Sigmoid colon (tissue), 7 donors: Measurements from ENCODE around the gene TMEM156. TPM values are rescaled to one million over a fixed set of nuclear protein-coding genes. Genes with fewer than 3 reads are reported as not detected.
A peak's percentile ranks its signal among the peaks of the same experiment; 100 is the strongest.

ENCODE experiments used
- DNase-seq: peaks from one replicate; pipeline ENCODE4 v3.0.0-alpha.2; 2019
- H3K27ac ChIP-seq, 4 donors: fragments of 200-600 bp; sonication (generic); one replicate each; pipeline ENCODE4 v1.5.1; 2016 to 2019; ENCODE audit warnings: mild to moderate bottlenecking in 1 of 4
- H3K27me3 ChIP-seq, 3 donors: fragments of 200-600 bp; sonication (generic); one replicate each; pipeline ENCODE4 v1.5.1; 2019; ENCODE audit warnings: mild to moderate bottlenecking in 1 of 3
- H3K36me3 ChIP-seq, 4 donors: fragments of 200-600 bp; sonication (generic); one replicate each; pipeline ENCODE4 v1.5.1; 2016 to 2019
- H3K4me1 ChIP-seq, 4 donors: fragments of 200-600 bp; sonication (generic); one replicate each; pipeline ENCODE4 v1.5.1; 2017 to 2019
- H3K4me3 ChIP-seq, 4 donors: fragments of 200-600 bp; sonication (generic); one replicate each; pipeline ENCODE4 v1.5.1; 2017 to 2019; ENCODE audit warnings: mild to moderate bottlenecking in 2 of 4, moderate library complexity in 1 of 4
- H3K9me3 ChIP-seq, 4 donors: fragments of 200-600 bp in 3 of 4; sonication (generic) in 3 of 4; one replicate each; pipeline versions ENCODE4 v1.5.1 to v1.6.1; 2013 to 2019
- EP300 ChIP-seq, 4 donors: sonication (generic); formaldehyde crosslinking; IDR thresholded peaks; one replicate each; pipeline ENCODE4 v1.6.1; 2017; ENCODE audit warnings: antibody characterized with exemption in 4 of 4
- POLR2A ChIP-seq, 2 donors: fragments of 450-650 bp; IDR thresholded peaks; one replicate each; pipeline ENCODE4 v1.6.1; 2016; ENCODE audit warnings: antibody characterized with exemption in 2 of 2, mild to moderate bottlenecking in 2 of 2, moderate library complexity in 2 of 2
- POLR2AphosphoS5 ChIP-seq, 4 donors: sonication (generic); formaldehyde crosslinking; IDR thresholded peaks; one replicate each; pipeline ENCODE4 v1.6.1; 2017; ENCODE audit warnings: antibody characterized with exemption in 4 of 4
- WGBS, 2 donors: extraction: QIAGEN DNeasy Blood & Tissue Kit; methylation state at CpG; one replicate each; pipeline ENCODE4 v1.1.7; 2013; 5-methylcytosine and 5-hydroxymethylcytosine counted together
- intact Hi-C: fragments of 100-400 bp; cut with DNase I; formaldehyde crosslinking; loops from one replicate; pipeline ENCODE4 v1.15.1; 2023
- polyA plus RNA-seq, 3 donors: library from polyadenylated mRNA; stranded (reverse); fragments of 200-250 nt; gene quantifications; one replicate each; pipeline ENCODE4 v1.2.3, GENCODE V29; 2013
- total RNA-seq, 4 donors: library from RNA; depleted of rRNA; stranded (reverse); fragments of >200 nt; gene quantifications; one replicate each; pipeline ENCODE4 v1.1.0, GENCODE V29; 2016
- TF ChIP-seq, protein P1 (sequence below), 4 experiments: fragments of 450-650 bp in 3 of 4; fragments of 200-600 bp in 1 of 4; IDR thresholded peaks; one replicate each; pipeline ENCODE4 v1.5.1; 2016 to 2019; ENCODE audit warnings: antibody characterized with exemption in 4 of 4, mild to moderate bottlenecking in 3 of 4, moderate library complexity in 2 of 4
- donor health status: healthy with polysubstance abuse.
- donor health status: Bipolar disorder and iron deficiency.
- donor health status: healthy.

Gene TMEM156
- total and polyA plus RNA-seq, 7 donors: 0.66 to 9.1 (median 6.5) TPM; not detected in 4

DNA sequence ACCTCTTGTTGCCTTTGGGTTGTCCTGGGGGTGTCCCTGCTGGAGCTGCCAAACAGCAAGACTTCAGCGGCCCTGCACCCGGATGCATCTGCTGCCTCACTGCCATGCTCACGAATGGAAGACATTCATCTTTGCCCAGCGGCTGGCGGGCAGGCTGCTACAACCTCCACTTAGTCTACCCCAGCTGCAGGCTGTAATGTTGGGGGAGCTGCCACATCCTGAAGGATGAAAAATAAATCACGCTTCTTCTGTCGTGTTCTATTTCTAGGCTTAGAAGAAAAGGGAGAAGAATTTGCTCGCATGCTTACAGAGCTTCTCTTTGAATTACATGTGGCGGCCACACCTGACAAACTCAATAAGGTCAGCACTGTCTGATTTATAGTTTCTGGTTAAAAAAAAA is 103.2 kb downstream of the TMEM156 start:
- peaks cover 0 to 73% (median 59%) of the 10 kb centered on the region in 4 donors for H3K4me1 ChIP-seq
- 90 to 96% methylated on average over 9 of the region's 9 CpGs for WGBS, 2 donors
- H3K27me3 ChIP-seq: no peaks in the 10 kb centered on the region
- no peak overlapping the region for H3K4me3 ChIP-seq
- H3K9me3 ChIP-seq: no peaks in the 10 kb centered on the region
- no peak for DNase-seq
- TF ChIP-seq, protein P1, sequence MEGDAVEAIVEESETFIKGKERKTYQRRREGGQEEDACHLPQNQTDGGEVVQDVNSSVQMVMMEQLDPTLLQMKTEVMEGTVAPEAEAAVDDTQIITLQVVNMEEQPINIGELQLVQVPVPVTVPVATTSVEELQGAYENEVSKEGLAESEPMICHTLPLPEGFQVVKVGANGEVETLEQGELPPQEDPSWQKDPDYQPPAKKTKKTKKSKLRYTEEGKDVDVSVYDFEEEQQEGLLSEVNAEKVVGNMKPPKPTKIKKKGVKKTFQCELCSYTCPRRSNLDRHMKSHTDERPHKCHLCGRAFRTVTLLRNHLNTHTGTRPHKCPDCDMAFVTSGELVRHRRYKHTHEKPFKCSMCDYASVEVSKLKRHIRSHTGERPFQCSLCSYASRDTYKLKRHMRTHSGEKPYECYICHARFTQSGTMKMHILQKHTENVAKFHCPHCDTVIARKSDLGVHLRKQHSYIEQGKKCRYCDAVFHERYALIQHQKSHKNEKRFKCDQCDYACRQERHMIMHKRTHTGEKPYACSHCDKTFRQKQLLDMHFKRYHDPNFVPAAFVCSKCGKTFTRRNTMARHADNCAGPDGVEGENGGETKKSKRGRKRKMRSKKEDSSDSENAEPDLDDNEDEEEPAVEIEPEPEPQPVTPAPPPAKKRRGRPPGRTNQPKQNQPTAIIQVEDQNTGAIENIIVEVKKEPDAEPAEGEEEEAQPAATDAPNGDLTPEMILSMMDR (IDR thresholded peaks at IDR 0.05): no peak
- TF ChIP-seq POLR2A (IDR thresholded peaks at IDR 0.05) (no peak), POLR2AphosphoS5 (IDR thresholded peaks at IDR 0.05) (peak in 1 of 4 donors; percentile 37)
- H3K27ac ChIP-seq: peak overlapping the region in 3 of 4 donors; percentile 73 to 89 (median 88)
- intact Hi-C loops: no loop called here
- peaks cover 11 to 49% (median 22%) of the 10 kb centered on the region in 4 donors for H3K36me3 ChIP-seq

DNA sequence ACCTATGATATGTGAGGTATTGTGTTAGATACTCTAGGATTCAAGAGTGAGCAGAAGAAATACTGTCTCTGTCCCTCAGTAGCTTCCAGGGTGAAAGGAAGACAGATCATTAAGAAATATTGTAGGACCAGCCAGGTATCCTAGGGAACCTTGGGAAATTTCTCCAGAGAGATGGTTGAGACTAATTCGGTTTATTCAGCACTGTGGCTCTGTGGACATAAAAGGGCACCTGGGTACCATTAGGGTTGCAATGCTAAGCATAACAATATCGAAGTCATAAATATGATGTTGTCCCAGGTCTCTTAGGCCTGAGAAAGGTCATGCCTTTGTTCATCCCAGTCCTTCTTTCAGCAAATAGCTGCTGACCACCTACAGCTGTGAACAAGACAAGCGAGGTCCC is 103.6 kb downstream of the TMEM156 start:
- H3K4me1 ChIP-seq: peaks cover 0 to 77% (median 62%) of the 10 kb centered on the region in 4 donors
- no peaks in the 10 kb centered on the region for H3K27me3 ChIP-seq
- WGBS, 2 donors: 93 to 97% methylated on average over 3 of the region's 3 CpGs
- peak overlapping the region in 3 of 4 donors; percentile 73 to 89 (median 88) for H3K27ac ChIP-seq
- TF ChIP-seq, protein P1 (IDR thresholded peaks at IDR 0.05): no peak
- TF ChIP-seq EP300 (IDR thresholded peaks at IDR 0.05): no peak
- TF ChIP-seq POLR2AphosphoS5 (IDR thresholded peaks at IDR 0.05): no peak
- no peak for TF ChIP-seq POLR2A (IDR thresholded peaks at IDR 0.05)
- intact Hi-C loops: no loop called here
- H3K4me3 ChIP-seq: no peak overlapping the region
- no peak for DNase-seq
- H3K9me3 ChIP-seq: no peaks in the 10 kb centered on the region
- H3K36me3 ChIP-seq: peaks cover 11 to 45% (median 22%) of the 10 kb centered on the region in 4 donors

DNA sequence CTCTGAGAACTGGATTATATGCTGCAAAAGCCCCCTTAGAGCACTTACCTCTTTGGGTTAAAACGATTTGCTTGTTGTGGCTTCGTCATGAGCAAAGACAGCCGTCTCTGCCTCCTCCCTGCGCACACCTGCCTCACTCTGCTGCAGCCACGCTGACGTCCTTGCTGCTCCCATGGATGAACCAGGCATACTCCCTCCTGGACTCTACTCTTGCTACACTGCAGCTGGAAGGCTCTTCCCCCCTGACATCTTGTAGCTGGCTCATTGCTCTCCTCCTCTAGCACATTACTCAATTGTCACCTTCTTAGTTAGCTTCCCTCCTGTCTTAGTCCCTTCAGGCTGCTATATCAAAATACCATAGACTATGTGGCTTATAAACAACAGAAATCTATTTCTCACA is 105.3 kb downstream of the TMEM156 start:
- TF ChIP-seq, protein P1 (IDR thresholded peaks at IDR 0.05): no peak
- TF ChIP-seq POLR2AphosphoS5 (IDR thresholded peaks at IDR 0.05) (peak in 1 of 4 donors; percentile 8), POLR2A (IDR thresholded peaks at IDR 0.05) (no peak), EP300 (IDR thresholded peaks at IDR 0.05) (no peak)
- peak overlapping the region in 3 of 4 donors; percentile 73 to 89 (median 88) for H3K27ac ChIP-seq
- intact Hi-C loops: no loop called here
- DNase-seq: no peak
- no peaks in the 10 kb centered on the region for H3K9me3 ChIP-seq
- no peak overlapping the region for H3K4me3 ChIP-seq
- peaks cover 0 to 28% (median 11%) of the 10 kb centered on the region in 4 donors for H3K36me3 ChIP-seq
- 92 to 94% methylated on average over 6 of the region's 6 CpGs for WGBS, 2 donors
- H3K27me3 ChIP-seq: no peaks in the 10 kb centered on the region
- peaks cover 0 to 90% (median 77%) of the 10 kb centered on the region in 4 donors for H3K4me1 ChIP-seq

DNA sequence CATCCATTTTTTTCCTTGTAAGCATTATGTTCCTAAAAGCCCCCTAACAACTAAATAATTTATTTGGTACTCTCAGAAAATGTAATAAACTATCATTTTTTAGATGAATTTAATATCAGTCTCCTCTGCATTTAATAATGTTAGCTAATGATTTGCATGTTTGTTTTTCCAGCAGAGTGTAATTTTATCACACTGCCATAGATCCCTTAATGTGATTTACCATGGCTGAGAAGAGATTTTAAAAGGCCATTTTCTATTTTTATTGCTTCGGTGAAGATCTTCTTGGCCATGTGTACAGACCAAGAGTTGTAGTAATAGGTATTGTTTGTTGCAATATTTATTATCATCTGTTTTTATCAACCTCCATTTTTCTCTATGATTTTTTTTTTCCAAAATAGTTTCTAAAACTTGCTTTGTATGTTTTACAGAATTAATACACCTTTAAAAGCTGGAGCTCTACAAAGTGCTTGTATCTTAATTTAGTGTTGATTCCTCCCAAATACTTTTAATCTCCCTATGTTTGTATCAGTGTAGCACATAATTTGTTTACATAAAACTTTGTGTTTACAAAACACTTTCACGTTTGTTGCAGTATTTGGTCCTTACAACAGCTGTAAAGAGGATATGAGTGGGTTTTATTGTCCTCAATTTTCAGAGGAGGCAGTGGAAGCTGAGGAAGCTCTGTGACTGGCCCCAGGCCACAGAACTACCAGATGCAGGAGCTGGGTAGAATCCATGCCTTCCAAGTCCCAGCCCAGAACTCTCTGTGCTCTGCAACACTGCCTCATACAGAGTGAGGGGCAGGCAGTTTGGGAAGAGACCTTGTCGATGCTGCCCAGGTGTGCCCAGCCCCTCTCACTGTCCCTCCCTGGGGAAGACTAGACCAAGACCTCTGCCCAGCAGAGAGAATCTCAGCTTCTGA is 106.5 kb downstream of the TMEM156 start:
- Histone ChIP-seq H3K4me3 (no peak overlapping the region), H3K36me3 (peaks cover 0 to 29% (median 8%) of the 10 kb centered on the region in 4 donors), H3K9me3 (no peaks in the 10 kb centered on the region), H3K27ac (peak overlapping the region; percentile 34 to 89 (median 80)), H3K4me1 (peaks cover 0 to 93% (median 77%) of the 10 kb centered on the region in 4 donors), H3K27me3 (no peaks in the 10 kb centered on the region)
- DNase-seq: peak; percentile 71
- WGBS, 2 donors: 61 to 67% methylated on average over 3 of the region's 3 CpGs
- intact Hi-C loops: no loop called here
- TF ChIP-seq, protein P1 (IDR thresholded peaks at IDR 0.05): no peak
- TF ChIP-seq POLR2AphosphoS5 (IDR thresholded peaks at IDR 0.05): peak in 1 of 4 donors; percentile 28
